Gastrocnemius medialis (tissue), 4 donors: ENCODE measurements around the gene SLC23A3. TPM values are rescaled to one million over a fixed set of nuclear protein-coding genes. Genes with fewer than 3 reads are reported as not detected.

Experiments
- ATAC-seq, 2 donors: fragments of 150-250 bp; one replicate each; pipeline ENCODE4 v1.9.1; 2016
- DNase-seq, 2 donors: peaks; one replicate each; pipeline ENCODE4 v3.0.0-alpha.2; 2019
- H3K27ac ChIP-seq, 4 donors: fragments of 200-600 bp; sonication (generic); 1 replicate in 1 of 4; 2 replicates in 3 of 4; pipeline ENCODE4 v1.5.1; 2016 to 2018; ENCODE audit warnings: mild to moderate bottlenecking in 2 of 4, moderate library complexity in 1 of 4
- H3K27me3 ChIP-seq, 3 donors: fragments of 200-600 bp; sonication (generic) in 2 of 3; 1 replicate in 1 of 3; 2 replicates in 2 of 3; pipeline versions ENCODE4 v1.5.1 to v1.6.0; 2016 to 2019; ENCODE audit warnings: mild to moderate bottlenecking in 1 of 3, moderate library complexity in 1 of 3
- H3K36me3 ChIP-seq, 2 donors: fragments of 200-600 bp; sonication (generic) in 1 of 2; one replicate each; pipeline ENCODE4 v1.5.1; 2017 to 2018
- H3K4me1 ChIP-seq, 2 donors: fragments of 200-600 bp; sonication (generic) in 1 of 2; one replicate each; pipeline ENCODE4 v1.5.1; 2016 to 2017; ENCODE audit warnings: mild to moderate bottlenecking in 2 of 2
- H3K4me3 ChIP-seq, 4 donors: fragments of 200-600 bp; sonication (generic) in 3 of 4; 1 replicate in 1 of 4; 2 replicates in 3 of 4; pipeline ENCODE4 v1.5.1; 2016 to 2019; ENCODE audit warnings: mild to moderate bottlenecking in 2 of 4
- H3K9me3 ChIP-seq, 3 donors: fragments of 200-600 bp; sonication (generic) in 2 of 3; 1 replicate in 1 of 3; 2 replicates in 2 of 3; pipeline ENCODE4 v1.5.1; 2016 to 2019
- CTCF ChIP-seq, 5 experiments: fragments of 450-650 bp in 3 of 5; fragments of 200-600 bp in 2 of 5; sonication (generic) in 2 of 5; IDR thresholded peaks in 4 of 5; conservative IDR thresholded peaks in 1 of 5; 1 replicate in 4 of 5; 2 replicates in 1 of 5; pipeline ENCODE4 v1.5.1; 2016 to 2019; ENCODE audit warnings: antibody characterized with exemption in 5 of 5, mild to moderate bottlenecking in 3 of 5, moderate library complexity in 3 of 5
- POLR2A ChIP-seq, 2 donors: fragments of 450-650 bp; IDR thresholded peaks; one replicate each; pipeline ENCODE4 v1.6.1; 2017; ENCODE audit warnings: antibody characterized with exemption in 2 of 2, mild to moderate bottlenecking in 2 of 2, moderate library complexity in 2 of 2
- in situ Hi-C, 4 donors: fragments of 200-750 bp; cut with MboI; loops; one replicate each; pipeline versions ENCODE4 v1.15.0 to v1.8.0; 2017; ENCODE audit warnings: low sequenced_read_pairs in 4 of 4
- intact Hi-C: fragments of 100-400 bp; cut with DNase I; formaldehyde crosslinking; loops from one replicate; pipeline ENCODE4 v1.15.1; 2023; ENCODE audit warnings: low total_unique reads
- total RNA-seq, 4 donors: library from RNA; depleted of rRNA; stranded (reverse); fragments of >200 nt; gene quantifications; one replicate each; pipeline versions ENCODE4 v1.1.0 to v1.2.3, GENCODE V29; 2016

The SLC23A3 gene
- total RNA-seq, 4 donors from 2014 or later = 0.11 to 1.5 TPM; not detected in 2

- Histone ChIP-seq H3K4me1 (peaks cover 6 to 10% of the 10 kb centered on the region in 2 donors), H3K4me3 (no peak overlapping the region), H3K27ac (no peak overlapping the region), H3K9me3 (no peaks in the 10 kb centered on the region), H3K36me3 (peaks cover 0 to 21% of the 10 kb centered on the region in 2 donors), H3K27me3 (no peaks in the 10 kb centered on the region)
- in situ Hi-C loops = loop anchor here in 2 of 4 donors (10.0 to 25.0 kb wide), 2 partner anchors 118 to 126 kb away; partner anchors contain the start of gene DNAJB2 (in 1 of the 2)
- DNase-seq (no peak), ATAC-seq (no peak)
- TF ChIP-seq POLR2A (IDR thresholded peaks at IDR 0.05) = no peak
- TF ChIP-seq CTCF (IDR thresholded peaks at IDR 0.05 in 4 of 5, conservative IDR thresholded peaks at IDR 0.05 in 1 of 5) = no peak
- intact Hi-C loops = loop anchor here (10.0 kb wide), 1 partner anchor 326 kb away; the partner anchor contains the start of gene GMPPA
Observed at GRCh38 chr2:219168932-219169331, 897 bp downstream of the SLC23A3 start.

DNA sequence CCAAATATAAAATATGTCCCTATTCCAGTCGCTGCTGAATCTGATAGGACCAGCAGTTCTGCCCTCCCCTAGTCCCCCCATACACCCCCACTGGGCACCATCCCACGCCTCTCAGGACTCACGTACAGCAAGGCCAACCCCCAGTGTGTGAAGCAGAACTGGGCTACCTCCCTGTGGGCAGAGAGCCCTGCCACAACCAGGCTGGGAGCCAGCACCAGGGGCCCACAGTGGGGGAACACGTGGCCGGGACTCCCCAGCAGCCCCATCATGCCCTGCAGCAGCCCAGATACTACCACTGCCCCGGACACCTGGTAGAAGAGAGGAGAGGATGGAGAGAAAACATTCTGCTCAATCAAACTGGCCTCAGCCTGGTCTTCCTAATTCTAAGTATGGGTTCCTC lies 1.3 kb downstream of the SLC23A3 start:
- Histone ChIP-seq H3K36me3 (peaks cover 0 to 17% of the 10 kb centered on the region in 2 donors), H3K27me3 (no peaks in the 10 kb centered on the region), H3K27ac (no peak overlapping the region), H3K4me3 (no peak overlapping the region), H3K4me1 (peaks cover 6 to 10% of the 10 kb centered on the region in 2 donors), H3K9me3 (no peaks in the 10 kb centered on the region)
- DNase-seq = no peak
- TF ChIP-seq POLR2A (IDR thresholded peaks at IDR 0.05) (no peak), CTCF (IDR thresholded peaks at IDR 0.05 in 4 of 5, conservative IDR thresholded peaks at IDR 0.05 in 1 of 5) (no peak)
- no peak for ATAC-seq
- intact Hi-C loops (loop anchor here (10.0 kb wide), 1 partner anchor 326 kb away; the partner anchor contains the start of gene GMPPA), in situ Hi-C loops (loop anchor here in 2 of 4 donors (10.0 to 25.0 kb wide), 2 partner anchors 119 to 126 kb away; partner anchors contain the start of gene DNAJB2 (in 1 of the 2))

- Histone ChIP-seq H3K9me3 (no peaks in the 10 kb centered on the region), H3K27ac (no peak overlapping the region), H3K4me1 (peaks cover 6 to 10% of the 10 kb centered on the region in 2 donors), H3K4me3 (no peak overlapping the region), H3K36me3 (peaks cover 0 to 12% of the 10 kb centered on the region in 2 donors), H3K27me3 (no peaks in the 10 kb centered on the region)
- TF ChIP-seq CTCF (IDR thresholded peaks at IDR 0.05 in 4 of 5, conservative IDR thresholded peaks at IDR 0.05 in 1 of 5) (no peak), POLR2A (IDR thresholded peaks at IDR 0.05) (no peak)
- DNase-seq = no peak
- in situ Hi-C loops (loop anchor here in 2 of 4 donors (10.0 to 25.0 kb wide), 2 partner anchors 119 to 127 kb away; partner anchors contain the start of gene DNAJB2 (in 1 of the 2)), intact Hi-C loops (loop anchor here (10.0 kb wide), 1 partner anchor 327 kb away; the partner anchor contains the start of gene GMPPA)
- ATAC-seq = no peak
Observed at GRCh38 chr2:219167997-219168396, 1.8 kb downstream of the SLC23A3 start.

DNA sequence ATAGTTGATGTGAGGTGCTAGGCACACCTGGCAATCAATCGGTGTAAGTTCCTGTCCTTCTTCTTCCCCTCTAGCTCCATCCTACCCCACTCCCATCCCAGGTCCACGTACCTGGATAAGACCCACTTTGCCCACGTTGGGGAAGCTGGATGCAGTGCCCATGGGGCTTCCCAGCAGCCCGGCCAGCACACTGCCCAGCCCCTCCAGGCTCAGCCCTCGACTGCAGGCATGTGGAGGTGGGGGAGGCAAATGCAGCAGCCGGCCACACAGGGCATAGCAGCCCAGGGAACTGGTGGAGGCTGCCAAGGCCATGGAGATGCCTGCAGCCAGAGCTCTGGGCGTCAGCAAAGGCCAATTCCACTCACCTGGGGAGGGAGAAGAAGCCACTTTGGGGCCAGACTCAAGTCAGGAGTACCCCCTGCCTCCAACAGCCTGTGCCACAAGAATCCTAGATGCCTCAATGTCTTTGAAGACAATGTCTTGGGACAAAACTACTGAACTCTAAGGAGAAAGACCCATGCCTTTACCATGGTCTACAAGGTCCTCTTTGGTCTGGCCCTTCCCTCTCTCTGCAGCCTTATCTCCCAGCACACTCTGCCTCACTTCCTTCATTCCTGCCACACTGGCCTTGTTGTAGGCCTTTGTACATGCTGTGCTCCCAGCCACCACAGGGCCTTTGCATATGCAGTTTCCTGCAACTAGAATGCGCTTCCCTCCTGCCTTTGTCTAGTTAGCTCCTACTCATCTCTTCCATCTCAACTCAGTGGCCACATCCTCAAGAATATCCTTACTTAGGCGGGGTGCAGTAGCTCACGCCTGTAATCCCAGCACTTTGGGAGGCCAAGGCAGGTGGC lies 4.5 kb downstream of the SLC23A3 start:
- no peak overlapping the region for H3K4me3 ChIP-seq
- in situ Hi-C loops (loop anchor here in 2 of 4 donors (10.0 to 25.0 kb wide), 2 partner anchors 122 to 130 kb away; partner anchors contain the start of gene DNAJB2 (in 1 of the 2)), intact Hi-C loops (loop anchor here (10.0 kb wide), 1 partner anchor 330 kb away; the partner anchor contains the start of gene GMPPA)
- no peaks in the 10 kb centered on the region for H3K9me3 ChIP-seq
- H3K27me3 ChIP-seq = no peaks in the 10 kb centered on the region
- no peak for TF ChIP-seq CTCF (IDR thresholded peaks at IDR 0.05 in 4 of 5, conservative IDR thresholded peaks at IDR 0.05 in 1 of 5)
- TF ChIP-seq POLR2A (IDR thresholded peaks at IDR 0.05) = no peak
- H3K36me3 ChIP-seq = no peaks in the 10 kb centered on the region
- ATAC-seq = no peak
- H3K4me1 ChIP-seq = peaks cover 5% of the 10 kb centered on the region in 2 donors
- DNase-seq = no peak
- no peak overlapping the region for H3K27ac ChIP-seq
